DMS79 (cell line): ENCODE measurements around the gene MEF2C.
"Not testable (repeated sequence)": the region's sequence is repeated elsewhere in the genome, so short reads cannot be mapped to it uniquely, and the experiment has no call there.

Experiments used
- DNase-seq: peaks from one replicate; lab custom pipeline; 2025; lab: John Stamatoyannopoulos, UW

The MEF2C gene

DNA sequence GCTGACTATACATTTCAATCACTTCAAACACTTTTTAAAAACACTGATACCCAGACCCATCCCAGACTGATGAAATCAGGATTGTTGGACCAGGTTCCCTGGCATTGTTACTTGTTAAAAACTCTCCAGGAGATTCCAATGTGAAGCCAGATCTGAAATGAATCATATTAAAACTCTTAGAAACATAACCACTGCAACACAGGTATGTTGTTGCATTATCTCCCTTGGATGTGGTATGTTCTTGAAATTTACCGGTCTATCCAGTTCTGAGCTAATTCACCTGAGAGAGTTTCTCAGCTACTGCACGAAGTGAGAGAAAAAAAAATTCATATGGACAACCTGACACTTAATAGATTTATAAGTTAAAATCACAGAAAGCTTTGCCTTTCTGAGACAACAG lies 21.8 kb downstream of the MEF2C start:
- DNase-seq: no peak

DNA sequence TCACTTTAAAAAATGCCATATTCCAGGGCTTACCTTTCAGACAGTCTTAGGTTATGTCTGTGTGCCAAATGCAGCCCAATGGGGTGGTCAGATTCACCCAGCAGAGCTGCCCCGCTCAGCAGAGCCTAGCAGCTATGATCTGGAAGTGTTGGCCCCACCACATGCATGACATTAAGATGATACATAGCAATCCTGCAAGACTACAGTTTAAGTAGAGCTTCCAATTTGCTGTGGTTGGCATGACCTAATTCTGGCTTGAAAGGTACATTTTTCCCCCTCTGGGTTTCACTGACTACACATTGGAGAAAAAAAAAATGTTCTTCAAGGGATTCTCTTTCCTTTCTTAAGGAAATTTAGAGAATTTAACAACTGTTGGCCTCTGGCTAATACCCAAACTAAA lies 22.5 kb downstream of the MEF2C start:
- DNase-seq: no peak

- DNase-seq: no peak
These were observed 24.6 kb downstream of the MEF2C start for GRCh38 chr5:88858392-88858791.

- DNase-seq: not testable (repeated sequence)
These were observed 26.6 kb downstream of the MEF2C start for GRCh38 chr5:88856381-88856780.

- DNase-seq: no peak
These were observed 28.2 kb downstream of the MEF2C start for GRCh38 chr5:88854769-88855168.

GRCh38 chr5:88847420-88847819 lies 35.6 kb downstream of the MEF2C start:
- no peak for DNase-seq

DNA sequence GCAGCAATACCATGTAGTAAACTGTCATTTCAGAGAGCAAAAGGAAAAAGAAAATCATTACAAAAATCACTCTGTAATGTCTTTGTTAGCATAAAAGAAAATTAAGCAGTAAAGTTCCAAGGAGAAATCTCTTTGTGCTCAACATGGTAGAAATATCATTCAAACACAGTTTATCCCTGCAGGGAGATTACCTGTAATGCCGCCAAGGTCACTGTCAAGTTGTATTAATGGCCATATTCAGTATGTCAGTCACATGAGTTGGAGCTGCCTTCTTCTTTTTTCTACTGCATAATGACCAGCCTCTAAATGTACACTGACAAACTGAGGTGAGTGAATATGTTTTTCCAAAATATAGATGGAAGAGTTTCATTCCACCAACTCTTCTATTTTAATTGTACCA lies 36.5 kb downstream of the MEF2C start:
- no peak for DNase-seq

DNA sequence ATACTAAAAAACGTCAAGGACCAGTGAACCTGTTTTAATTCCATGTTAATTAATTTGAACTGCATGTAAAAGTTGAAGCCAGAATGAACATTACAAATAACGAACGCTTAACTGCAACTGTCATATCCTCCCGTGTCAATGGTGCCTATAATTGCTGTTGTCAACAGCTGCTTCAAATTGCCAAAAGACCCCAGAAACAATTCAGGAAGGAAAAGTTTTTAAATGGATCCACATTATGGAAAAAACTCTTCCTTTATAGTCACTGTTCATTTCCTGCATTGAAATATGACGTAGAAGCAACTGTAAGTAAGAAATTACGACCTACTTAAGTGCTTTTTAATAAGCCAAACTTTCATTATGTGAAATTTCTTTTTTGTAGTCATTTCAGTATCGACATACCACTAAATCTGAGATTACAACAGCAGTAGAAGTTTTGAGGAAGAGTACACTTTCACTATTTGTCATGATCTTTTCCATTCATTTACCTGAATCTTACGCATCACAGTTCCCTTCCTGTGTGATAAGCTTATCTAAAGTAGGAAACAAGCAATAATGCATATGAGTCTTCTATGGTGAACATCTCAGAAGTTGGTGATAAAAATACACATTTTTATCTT lies 37.8 kb downstream of the MEF2C start:
- no peak for DNase-seq

GRCh38 chr5:88842784-88843183 lies 40.2 kb downstream of the MEF2C start:
- DNase-seq: no peak

DNA sequence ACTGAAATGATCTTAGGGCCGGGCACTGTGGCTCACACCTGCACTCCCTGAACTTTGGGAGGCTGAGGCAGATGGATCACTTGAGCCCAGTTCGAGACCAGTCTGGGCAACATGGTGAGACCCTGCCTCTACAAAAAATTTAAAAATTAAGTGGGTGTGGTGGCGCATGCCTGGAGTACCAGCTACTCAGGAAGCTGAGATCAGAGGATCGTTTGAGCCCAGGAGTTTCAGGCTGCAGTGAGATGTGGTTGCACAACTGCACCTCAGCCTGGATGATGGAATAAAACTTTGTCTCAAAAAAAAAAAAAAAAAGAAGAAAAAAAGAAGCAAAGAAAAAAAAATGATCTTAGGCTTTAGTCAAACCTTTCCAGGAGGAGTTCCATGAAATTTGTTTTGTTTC lies 41.8 kb downstream of the MEF2C start:
- DNase-seq: no peak

- DNase-seq: no peak
These were observed 42.5 kb downstream of the MEF2C start for GRCh38 chr5:88840495-88840894.

GRCh38 chr5:88839238-88839637 lies 43.7 kb downstream of the MEF2C start:
- DNase-seq: no peak

- no peak for DNase-seq
These were observed 44.5 kb downstream of the MEF2C start for GRCh38 chr5:88838500-88838899.

GRCh38 chr5:88837817-88838216 lies 45.2 kb downstream of the MEF2C start:
- DNase-seq: no peak

- DNase-seq: no peak
These were observed 45.8 kb downstream of the MEF2C start for GRCh38 chr5:88837222-88837621.

DNA sequence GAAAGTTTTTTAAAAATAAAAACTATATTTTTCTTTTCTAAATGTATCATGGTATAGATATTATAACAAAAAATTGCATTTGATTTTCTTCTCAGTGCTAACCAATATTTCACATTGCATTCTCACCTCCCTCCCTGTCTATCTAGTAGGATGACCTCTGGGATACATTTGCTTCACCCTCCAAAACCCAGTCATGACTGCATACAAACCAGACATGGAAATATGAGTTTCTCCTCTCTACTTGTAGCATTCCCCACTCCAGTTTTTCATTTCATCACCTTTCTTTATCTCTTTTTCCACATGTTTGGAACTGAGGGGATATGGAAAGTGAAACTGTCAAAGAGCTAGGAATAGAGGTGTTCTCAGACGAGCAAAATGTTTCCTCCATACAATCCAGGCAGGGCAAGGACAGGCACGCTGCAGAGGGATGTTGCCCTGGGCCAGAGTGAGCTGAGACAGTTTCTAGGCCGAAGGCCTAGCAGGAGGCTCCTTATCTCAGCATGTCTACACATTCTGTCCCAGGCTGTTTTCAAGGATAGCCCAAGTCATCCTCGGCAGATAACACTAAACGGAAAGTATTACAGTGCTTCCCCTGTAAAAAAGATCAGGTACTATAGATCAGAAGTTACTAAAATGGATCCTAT lies 46.7 kb downstream of the MEF2C start:
- no peak for DNase-seq

GRCh38 chr5:88834499-88834898 lies 48.5 kb downstream of the MEF2C start:
- no peak for DNase-seq

GRCh38 chr5:88834131-88834462 lies 48.9 kb downstream of the MEF2C start:
- no peak for DNase-seq

- no peak for DNase-seq
These were observed 49.4 kb downstream of the MEF2C start for GRCh38 chr5:88833371-88834130.

DNA sequence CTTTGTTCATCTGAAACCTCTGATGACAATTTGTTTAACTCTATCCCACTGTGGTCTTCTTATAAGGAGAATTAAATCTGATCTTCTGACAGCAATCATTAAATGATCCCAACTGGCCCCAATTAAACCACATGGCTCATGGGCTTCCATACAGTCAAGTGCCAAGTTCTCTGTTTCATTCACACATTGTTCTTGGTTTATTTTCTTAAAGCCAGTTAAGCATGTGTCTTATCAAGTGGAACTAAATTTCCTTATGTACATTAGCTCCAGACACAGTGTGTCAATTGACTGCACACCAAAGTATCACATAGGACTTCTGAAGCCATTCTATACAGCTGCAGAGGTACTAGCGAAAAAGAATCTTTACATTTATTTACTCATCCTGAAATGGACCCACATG lies 51.2 kb downstream of the MEF2C start:
- no peak for DNase-seq

- DNase-seq: no peak
These were observed 52.4 kb downstream of the MEF2C start for GRCh38 chr5:88830567-88830966.

DNA sequence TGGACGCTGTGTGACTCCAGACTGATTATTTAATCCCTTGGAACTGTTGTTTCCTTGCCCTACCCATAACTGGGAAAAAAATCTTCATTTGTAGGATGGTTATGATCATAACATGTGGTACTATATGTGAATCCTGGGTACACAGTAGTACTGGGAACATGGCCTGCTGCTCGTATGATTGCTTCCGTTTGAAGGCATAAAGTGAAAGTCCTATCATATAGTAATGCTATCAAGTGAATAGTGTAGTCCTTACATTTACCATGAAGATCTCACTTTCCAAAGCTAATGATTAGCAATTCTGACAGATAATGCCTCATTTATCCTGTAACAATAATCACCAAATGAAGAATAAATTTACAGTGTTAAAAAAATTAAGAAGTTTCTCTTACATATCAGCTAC lies 53.2 kb downstream of the MEF2C start:
- no peak for DNase-seq

GRCh38 chr5:88829054-88829453 lies 53.9 kb downstream of the MEF2C start:
- DNase-seq: no peak

DNA sequence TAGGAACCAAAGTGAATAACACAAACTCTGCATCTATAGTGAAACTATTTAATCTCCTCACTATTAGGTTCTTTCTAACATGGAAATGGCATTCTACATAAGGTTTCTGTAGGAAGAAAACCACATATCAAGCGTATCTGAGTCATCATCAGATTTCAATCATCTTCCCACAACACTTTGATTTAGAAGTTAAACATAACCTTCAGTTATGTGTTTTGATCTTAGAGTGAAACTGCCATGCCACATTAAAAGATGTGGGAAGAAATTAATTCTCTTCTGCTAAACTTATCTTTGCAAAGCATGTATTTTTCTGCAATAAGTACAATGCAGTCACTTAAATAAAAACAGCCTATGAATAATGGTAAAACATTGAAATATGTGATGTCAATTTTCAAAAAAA lies 55.0 kb downstream of the MEF2C start:
- no peak for DNase-seq
